ENCODE data around the gene TM2D3.
A peak's percentile ranks its signal among the peaks of the same experiment; 100 is the strongest.

Gene TM2D3, protein sequence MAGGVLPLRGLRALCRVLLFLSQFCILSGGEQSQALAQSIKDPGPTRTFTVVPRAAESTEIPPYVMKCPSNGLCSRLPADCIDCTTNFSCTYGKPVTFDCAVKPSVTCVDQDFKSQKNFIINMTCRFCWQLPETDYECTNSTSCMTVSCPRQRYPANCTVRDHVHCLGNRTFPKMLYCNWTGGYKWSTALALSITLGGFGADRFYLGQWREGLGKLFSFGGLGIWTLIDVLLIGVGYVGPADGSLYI

DNA sequence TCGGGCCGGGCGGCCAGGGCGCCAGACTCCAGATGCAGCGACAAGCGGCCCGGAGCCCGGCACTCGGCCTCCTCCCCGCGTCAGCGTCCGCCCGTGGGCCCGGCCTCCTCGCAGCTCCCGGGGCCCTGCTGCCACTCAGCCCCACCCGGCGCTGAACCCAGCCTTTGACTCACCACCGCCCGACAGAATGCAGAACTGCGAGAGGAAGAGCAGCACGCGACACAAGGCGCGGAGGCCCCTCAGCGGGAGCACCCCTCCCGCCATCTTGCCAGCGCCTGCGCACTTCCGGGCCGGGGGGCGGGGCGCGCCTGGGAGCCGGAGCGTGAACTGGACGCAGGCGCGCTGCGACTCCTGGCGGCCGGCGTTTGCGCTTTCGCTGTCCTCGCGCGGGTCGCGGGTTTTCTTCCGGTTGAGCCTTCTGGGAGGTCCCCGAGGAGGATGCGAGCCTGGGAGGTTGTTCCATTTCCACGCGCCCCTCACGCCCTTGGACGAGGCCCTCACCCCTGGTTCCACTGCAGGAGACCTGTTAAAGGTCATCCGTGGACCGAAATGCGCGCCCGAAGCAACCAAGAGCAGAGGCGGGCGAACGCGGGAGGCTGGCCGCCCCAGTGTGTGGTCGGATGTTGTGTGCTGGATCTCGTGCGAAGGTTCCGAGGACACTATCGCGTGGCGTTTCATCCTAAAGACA is at the start of gene TM2D3:
TSS of gene TM2D3 (minus strand) at position 284 of the 688 bp plus-strand sequence. CDS start at position 264, 20 bp downstream.
- TF ChIP-seq ZNF274 (IDR thresholded peaks at IDR 0.05; ENCODE audit: low read depth, low read length): no peak
- peak within 1 kb of the TSS; percentile 98 for H3K4me3 ChIP-seq (ENCODE audit: low read length)

DNA sequence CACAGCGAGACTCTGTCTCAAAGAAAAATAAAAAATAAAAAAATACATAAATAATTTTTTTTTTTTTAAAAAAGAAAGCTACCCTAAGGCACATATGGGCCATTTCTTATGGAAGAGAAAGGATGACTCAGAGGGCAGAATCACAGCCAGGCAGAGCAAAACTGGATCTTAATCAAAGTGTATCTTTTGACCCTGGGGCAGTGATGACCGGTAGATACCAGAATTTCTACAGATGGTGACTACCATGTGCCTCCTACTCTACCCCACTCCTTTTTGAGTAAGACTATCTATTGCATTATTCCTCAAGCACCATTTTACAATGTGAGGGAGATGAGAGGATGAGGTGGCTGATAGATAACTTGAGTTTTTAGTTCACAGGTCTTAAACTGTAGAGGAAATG is 46.1 kb upstream of the TM2D3 start:
- TF ChIP-seq ZNF274 (IDR thresholded peaks at IDR 0.05; ENCODE audit: low read depth, low read length): no peak
- no peak overlapping the region for H3K4me3 ChIP-seq (ENCODE audit: low read length)

DNA sequence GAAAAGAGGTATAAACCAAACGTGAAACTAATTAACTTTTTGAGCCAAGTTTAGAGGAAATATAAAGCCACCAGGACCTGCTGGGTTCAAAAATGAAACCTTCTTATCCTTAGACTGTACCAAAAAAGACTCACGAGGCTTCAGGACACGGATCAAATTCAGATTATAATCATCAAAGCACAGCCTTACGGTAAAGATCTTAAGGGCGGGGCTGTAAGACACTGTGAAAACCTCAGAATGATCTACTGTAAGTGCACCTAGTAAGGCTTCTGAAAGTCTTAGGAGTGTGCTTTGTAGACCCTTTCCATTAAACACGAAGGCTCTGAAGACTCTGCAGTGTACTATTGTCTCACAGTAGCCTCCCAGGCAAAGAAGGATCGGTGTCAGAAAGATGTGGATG is 45.3 kb upstream of the TM2D3 start:
- H3K4me3 ChIP-seq (ENCODE audit: low read length): no peak overlapping the region
- no peak for TF ChIP-seq ZNF274 (IDR thresholded peaks at IDR 0.05; ENCODE audit: low read depth, low read length)

DNA sequence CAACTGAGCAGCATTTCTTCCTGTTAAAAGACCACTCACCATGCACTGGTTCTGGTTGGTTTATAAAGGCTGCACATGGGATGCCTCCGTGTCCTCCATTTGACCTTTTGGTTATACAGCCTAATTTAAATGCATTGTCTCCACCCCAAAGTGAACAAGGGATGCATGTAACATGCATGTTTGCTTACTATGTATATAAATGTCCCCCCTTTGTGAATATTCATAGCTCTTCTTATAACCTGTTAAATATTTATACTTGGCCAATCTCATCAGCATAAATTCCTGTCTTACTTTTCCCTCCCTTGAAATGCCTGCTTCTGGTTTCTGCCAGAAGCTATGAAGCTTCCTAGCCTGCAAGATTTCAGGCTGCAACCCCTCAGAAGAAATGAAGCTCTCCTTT is 44.6 kb upstream of the TM2D3 start:
- TF ChIP-seq ZNF274 (IDR thresholded peaks at IDR 0.05; ENCODE audit: low read depth, low read length): no peak
- H3K4me3 ChIP-seq (ENCODE audit: low read length): no peak overlapping the region

DNA sequence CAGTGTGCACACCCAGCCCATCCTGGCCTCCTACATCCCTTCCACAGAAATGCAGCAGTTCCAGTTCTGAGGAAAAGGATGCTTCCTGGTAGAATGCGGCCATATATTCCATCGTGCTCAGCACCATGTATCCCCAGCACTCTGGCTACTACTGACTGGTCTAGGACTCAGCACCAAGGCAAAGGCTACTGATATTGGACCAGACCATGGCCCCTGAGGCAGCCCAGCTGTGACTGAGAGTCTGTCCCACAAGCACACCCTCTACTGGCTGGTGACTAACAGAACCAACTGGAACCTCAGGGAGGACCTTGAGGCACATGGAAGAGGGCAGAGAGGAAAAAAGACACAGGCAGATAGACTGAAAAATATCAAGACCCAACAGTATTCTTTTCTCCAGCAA is 42.1 kb upstream of the TM2D3 start:
- H3K4me3 ChIP-seq (ENCODE audit: low read length): no peak overlapping the region
- no peak for TF ChIP-seq ZNF274 (IDR thresholded peaks at IDR 0.05; ENCODE audit: low read depth, low read length)

DNA sequence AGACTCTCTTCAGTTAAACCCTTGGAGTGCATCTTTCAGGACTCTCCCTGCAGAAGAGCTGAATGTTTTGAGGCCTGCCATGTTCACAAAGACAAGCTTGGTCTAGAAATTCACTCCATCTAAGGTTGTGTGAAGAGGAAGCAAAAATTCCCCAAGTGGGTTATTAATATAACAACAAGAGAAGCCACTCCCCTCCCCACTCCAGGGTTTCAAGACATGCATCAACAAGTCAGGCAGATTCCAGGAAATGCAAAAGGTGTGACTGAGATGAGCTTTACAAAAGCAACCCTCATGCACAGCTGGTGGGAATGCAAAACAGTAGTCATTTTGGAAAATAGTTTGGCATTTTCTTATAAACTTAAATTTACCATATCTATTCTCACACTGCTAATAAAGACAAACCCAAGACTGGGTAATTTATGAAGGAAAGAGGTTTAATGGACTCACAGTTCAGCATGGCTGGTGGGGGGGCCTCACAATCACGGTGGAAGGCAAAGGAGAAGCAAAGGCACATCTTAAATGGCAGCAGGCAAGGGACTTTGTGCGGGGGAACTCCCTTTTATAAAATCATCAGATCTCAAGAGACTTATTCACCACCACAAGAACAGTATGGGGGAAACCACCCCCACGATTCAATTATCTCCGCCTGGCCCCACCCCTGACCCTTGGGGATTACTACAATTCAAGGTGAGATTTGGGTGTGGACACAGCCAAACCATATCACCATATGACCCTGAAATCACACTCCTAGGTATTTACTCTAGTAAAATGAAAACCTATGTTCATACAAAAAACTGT is 40.8 kb upstream of the TM2D3 start:
- no peak overlapping the region for H3K4me3 ChIP-seq (ENCODE audit: low read length)
- TF ChIP-seq ZNF274 (IDR thresholded peaks at IDR 0.05; ENCODE audit: low read depth, low read length): no peak

DNA sequence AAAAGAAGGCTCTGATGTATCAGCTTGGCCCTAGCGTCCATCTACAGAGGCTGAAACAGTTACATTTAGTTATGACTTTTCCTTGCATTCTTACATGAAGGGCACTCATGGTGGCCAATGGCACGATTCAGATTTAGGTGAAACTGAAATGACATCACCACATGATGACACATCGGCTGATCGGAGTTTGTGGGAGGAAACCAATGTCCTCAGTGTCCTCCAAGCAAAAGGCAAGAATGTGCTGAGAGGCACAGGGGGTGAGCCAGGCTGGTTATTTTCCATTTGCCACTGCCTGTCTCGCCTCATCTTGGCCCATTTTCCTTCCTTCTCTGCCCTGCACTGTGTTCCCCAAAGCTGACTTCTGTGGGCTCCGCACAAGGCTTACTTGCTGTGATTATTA is 37.7 kb upstream of the TM2D3 start:
- TF ChIP-seq ZNF274 (IDR thresholded peaks at IDR 0.05; ENCODE audit: low read depth, low read length): no peak

DNA sequence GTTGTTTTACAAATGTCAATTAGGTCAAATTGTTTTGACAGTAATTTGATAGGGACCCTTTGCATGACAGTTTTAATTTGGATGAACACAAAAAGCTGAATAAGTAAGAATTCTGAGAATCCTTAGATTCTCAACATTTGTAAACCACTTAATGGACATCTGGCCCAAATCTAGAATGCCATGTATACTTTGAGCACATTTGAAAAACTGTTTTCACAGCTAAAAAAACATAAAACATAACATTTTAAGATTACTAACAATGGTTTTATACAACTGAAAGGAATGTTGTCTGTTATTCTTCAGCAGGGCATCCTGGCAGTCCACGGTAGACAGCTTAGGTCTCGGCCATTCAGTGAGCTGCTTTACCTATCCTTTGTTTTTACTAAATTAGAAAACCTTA is 34.5 kb upstream of the TM2D3 start:
- no peak for TF ChIP-seq ZNF274 (IDR thresholded peaks at IDR 0.05; ENCODE audit: low read depth, low read length)

More for the DNA sequence above, 37.7 kb upstream of the TM2D3 start:
- no peak overlapping the region for H3K4me3 ChIP-seq (ENCODE audit: low read length)

DNA sequence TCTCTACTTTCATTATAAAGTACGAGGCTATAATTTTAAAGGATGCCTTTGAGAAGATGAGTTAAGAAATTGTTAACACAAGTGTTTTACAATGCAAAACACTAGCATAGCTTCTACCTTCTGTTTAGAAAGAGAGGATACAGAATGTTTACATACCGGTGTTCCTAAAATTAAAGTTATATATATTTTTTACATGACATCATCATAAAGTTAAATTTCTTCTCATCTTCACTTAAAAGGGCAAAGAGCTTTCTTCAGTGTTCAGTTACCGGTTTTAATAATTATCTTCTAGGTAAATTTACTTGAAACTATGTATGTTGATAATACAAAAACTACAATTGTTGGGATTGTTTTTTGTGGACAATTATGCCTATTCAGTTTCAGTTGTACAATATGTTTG is 32.7 kb upstream of the TM2D3 start:
- H3K4me3 ChIP-seq (ENCODE audit: low read length): no peak overlapping the region
- TF ChIP-seq ZNF274 (IDR thresholded peaks at IDR 0.05; ENCODE audit: low read depth, low read length): no peak

More for the DNA sequence above, 34.5 kb upstream of the TM2D3 start:
- H3K4me3 ChIP-seq (ENCODE audit: low read length): no peak overlapping the region

DNA sequence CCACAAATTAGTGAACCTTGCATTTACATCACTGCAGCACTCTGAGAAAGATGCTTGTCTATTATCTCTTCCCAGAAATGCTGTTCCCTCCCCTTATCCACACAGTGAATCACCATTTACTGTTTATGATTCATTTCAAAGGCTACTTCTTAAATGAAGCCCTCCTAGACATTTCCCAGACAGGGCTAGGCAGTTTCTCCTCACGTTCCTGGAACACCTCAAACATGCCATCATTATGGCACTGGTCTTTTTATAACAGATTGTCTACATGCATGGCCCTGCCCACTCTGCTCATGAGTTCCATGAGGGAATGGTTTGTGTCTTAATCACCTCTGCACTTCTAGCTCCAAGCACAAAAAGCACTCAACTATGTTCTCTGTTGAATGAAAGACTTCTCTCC is 32.2 kb upstream of the TM2D3 start:
- TF ChIP-seq ZNF274 (IDR thresholded peaks at IDR 0.05; ENCODE audit: low read depth, low read length): no peak
- no peak overlapping the region for H3K4me3 ChIP-seq (ENCODE audit: low read length)

DNA sequence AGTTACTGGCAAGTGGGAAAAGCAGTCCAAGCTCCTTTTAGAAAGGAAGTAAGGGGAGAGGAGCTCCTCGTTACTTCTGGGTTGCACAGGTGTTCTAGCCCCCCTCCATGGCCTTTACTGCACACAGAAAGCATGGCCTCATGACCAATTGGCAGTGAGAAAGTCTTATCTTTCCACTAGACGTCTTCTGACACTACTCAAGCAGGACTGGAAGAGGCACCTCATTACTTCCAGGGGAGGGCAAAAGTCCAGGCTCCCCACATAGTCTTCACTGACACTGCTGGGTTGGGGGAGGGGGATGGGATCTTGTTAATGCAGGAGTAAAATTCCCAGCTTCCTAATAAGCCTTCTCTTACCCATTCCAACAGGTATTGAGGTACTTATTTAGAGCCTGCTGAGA is 27.6 kb upstream of the TM2D3 start:
- H3K4me3 ChIP-seq (ENCODE audit: low read length): no peak overlapping the region
- no peak for TF ChIP-seq ZNF274 (IDR thresholded peaks at IDR 0.05; ENCODE audit: low read depth, low read length)

DNA sequence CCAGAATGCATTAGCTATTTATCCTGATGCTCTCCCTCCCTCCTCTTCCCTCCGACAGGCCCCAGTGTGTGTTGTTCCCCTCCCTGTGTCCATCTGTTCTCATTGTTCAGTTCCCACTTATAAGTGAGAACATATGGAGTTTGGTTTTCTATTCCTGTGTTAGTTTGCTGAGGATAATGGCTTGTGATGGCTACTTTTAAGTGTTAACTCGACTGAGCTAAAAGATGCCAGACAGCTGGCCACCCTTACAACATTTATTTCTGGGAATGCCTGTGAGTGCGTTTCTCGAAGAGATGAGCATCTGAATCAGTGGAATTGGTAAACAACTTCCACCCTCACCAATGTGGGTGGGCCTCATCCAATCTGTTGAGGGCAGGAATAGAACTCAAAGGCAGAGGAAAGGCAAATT is 24.7 kb upstream of the TM2D3 start:
- no peak overlapping the region for H3K4me3 ChIP-seq (ENCODE audit: low read length)
- TF ChIP-seq ZNF274 (IDR thresholded peaks at IDR 0.05; ENCODE audit: low read depth, low read length): no peak

DNA sequence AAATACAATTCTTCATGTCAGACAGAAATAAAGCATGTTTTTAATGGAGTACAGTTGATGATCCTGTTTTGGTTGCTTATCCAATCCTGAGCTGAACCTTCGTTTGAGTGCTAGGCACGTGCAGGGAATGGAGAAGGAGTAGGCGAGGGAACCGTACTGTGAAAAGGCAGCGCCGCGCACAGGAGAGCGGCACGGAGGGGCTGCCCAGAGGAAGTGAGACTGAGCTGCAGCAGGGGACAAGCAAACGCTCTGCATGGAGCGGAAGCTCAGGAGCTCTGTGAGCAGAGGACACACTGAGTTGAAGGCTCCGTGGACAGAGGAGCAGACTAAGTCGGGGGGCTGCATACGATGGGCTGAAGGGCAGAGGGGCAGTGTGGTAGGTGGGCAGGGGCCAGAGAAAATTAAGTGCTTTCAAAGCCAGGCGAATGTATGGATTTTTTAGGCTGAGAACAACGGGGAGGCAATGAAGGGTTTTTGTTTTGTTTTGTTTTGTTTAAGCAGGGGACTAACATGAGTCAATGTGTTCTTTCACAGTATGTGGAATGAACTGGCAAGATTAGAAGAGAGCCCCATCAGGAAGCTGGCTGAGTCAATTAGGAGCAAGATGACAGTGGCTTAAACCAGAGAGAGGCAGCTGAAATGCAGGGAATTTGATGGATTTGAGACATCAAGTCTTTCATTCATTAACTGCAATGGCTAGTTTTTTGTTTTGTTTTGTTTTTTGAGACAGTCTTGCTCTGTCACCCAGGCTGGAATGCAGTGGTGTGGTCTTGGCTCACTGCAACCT is 23.8 kb upstream of the TM2D3 start:
- no peak for TF ChIP-seq ZNF274 (IDR thresholded peaks at IDR 0.05; ENCODE audit: low read depth, low read length)
- H3K4me3 ChIP-seq (ENCODE audit: low read length): no peak overlapping the region

DNA sequence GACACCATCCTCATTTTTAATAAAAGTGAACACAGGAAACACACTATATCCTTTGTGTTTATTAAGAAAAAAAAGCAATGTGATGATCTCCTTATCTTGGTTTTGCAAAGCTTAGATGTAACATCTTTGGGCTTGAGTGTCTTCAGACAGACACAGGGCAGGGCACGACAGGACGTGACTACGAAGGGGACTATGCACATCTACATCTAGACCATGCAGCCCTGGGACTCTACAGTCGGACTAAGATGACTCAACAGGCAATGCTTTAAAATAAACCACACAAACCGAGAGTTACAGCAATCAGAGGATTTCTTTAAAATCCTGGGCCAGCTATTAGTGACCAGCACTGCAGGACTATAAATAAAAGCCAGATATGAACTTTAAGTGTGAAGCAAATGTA is 22.8 kb upstream of the TM2D3 start:
- no peak for TF ChIP-seq ZNF274 (IDR thresholded peaks at IDR 0.05; ENCODE audit: low read depth, low read length)
- no peak overlapping the region for H3K4me3 ChIP-seq (ENCODE audit: low read length)

Measured in GM08714 (cell line).